ENCODE measurements around the gene PSMD1.

The PSMD1 gene

DNA sequence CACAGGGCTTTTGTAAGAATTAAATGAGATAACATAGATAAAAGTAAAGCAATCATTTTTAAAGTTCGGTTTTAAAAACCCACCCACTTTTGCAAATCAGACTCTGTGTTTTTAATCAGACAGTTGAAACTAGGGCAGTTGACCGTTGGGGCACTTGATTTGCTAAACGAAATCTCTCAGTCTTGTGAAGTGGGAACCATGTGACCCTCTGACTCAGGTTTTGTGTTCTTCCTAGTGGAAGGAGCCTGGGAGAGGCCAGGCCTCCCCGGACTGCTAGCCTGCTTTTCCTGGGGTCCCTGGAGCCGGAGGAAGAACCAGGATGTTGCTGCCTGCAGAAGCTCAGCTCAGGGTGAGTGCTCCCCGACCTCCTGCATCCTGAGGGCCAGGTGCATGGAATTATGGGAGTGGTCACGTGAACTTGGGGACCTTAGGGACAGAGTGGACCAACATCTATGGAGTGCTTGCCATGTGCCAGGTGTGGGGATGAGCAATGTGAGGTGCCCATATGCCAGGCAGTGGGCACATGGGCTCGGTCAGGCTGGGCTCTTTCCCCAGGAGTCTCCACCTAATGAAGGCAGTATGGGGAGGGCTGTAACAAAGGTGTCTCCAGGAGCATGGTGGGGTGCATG lies 15.5 kb upstream of the PSMD1 start:
- no peaks in the 10 kb centered on the region for H3K36me3 ChIP-seq (ENCODE audit: insufficient read depth, low read length)
- H3K27ac ChIP-seq (ENCODE audit: low read length), result no peak overlapping the region
- no peak for ATAC-seq (ENCODE audit: insufficient read depth, low read depth)
- H3K4me3 ChIP-seq (ENCODE audit: low read depth in 1 of 2, low read length in 2 of 2), result no peak overlapping the region
- H4K20me1 ChIP-seq (ENCODE audit: insufficient read depth, low read length), result no peaks in the 10 kb centered on the region
- no peaks in the 10 kb centered on the region for H3K4me1 ChIP-seq (ENCODE audit: insufficient read depth, low read length)
- no peak for DNase-seq
- no peaks in the 10 kb centered on the region for H3K79me2 ChIP-seq (ENCODE audit: insufficient read depth, low read length)
- no peaks in the 10 kb centered on the region for H3K9me3 ChIP-seq (ENCODE audit: insufficient read depth, low read length, severe bottlenecking)
- no peak overlapping the region for H3K9ac ChIP-seq (ENCODE audit: low read depth, low read length)
- TF ChIP-seq, protein P1, sequence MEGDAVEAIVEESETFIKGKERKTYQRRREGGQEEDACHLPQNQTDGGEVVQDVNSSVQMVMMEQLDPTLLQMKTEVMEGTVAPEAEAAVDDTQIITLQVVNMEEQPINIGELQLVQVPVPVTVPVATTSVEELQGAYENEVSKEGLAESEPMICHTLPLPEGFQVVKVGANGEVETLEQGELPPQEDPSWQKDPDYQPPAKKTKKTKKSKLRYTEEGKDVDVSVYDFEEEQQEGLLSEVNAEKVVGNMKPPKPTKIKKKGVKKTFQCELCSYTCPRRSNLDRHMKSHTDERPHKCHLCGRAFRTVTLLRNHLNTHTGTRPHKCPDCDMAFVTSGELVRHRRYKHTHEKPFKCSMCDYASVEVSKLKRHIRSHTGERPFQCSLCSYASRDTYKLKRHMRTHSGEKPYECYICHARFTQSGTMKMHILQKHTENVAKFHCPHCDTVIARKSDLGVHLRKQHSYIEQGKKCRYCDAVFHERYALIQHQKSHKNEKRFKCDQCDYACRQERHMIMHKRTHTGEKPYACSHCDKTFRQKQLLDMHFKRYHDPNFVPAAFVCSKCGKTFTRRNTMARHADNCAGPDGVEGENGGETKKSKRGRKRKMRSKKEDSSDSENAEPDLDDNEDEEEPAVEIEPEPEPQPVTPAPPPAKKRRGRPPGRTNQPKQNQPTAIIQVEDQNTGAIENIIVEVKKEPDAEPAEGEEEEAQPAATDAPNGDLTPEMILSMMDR (IDR thresholded peaks at IDR 0.05; ENCODE audit: borderline replicate concordance, extremely low read depth, low read length, poor library complexity, severe bottlenecking), result no peak
- no peak overlapping the region for H3K4me2 ChIP-seq (ENCODE audit: insufficient read depth, low read length)
- H2AFZ ChIP-seq (ENCODE audit: low read depth, low read length), result no peak overlapping the region
- peaks cover 12% of the 10 kb centered on the region for H3K27me3 ChIP-seq (ENCODE audit: insufficient read depth, low read length, poor library complexity)

DNA sequence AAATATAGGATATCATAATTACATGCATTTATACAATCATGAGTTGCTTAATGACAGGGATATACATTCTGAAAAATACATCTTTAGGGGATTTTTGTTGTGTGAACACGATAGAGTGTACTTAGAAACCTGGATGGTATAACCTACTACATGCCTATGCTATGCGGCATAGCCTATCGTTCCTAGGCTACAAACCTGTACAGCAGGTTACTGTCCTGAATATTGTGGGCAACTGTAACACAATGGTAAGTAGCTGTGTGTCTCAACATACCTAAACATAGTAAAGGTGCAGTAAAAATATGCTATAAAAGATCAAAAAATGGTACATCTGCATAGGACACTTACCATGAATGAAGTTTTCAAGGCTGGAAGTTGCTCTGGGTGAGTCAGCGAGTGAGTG lies 12.9 kb upstream of the PSMD1 start:
- Histone ChIP-seq H3K4me3 (ENCODE audit: low read depth in 1 of 2, low read length in 2 of 2) (no peak overlapping the region), H3K27me3 (ENCODE audit: insufficient read depth, low read length, poor library complexity) (peaks cover 33% of the 10 kb centered on the region), H3K9ac (ENCODE audit: low read depth, low read length) (no peak overlapping the region), H4K20me1 (ENCODE audit: insufficient read depth, low read length) (no peaks in the 10 kb centered on the region), H3K4me2 (ENCODE audit: insufficient read depth, low read length) (no peak overlapping the region), H3K9me3 (ENCODE audit: insufficient read depth, low read length, severe bottlenecking) (no peaks in the 10 kb centered on the region), H3K4me1 (ENCODE audit: insufficient read depth, low read length) (no peaks in the 10 kb centered on the region), H3K27ac (ENCODE audit: low read length) (no peak overlapping the region), H2AFZ (ENCODE audit: low read depth, low read length) (no peak overlapping the region), H3K36me3 (ENCODE audit: insufficient read depth, low read length) (no peaks in the 10 kb centered on the region), H3K79me2 (ENCODE audit: insufficient read depth, low read length) (no peaks in the 10 kb centered on the region)
- DNase-seq, result no peak
- TF ChIP-seq EZH2 (IDR thresholded peaks at IDR 0.05; ENCODE audit: borderline replicate concordance, low read depth, low read length, severe bottlenecking), result no peak
- TF ChIP-seq, protein P1 (IDR thresholded peaks at IDR 0.05; ENCODE audit: borderline replicate concordance, extremely low read depth, low read length, poor library complexity, severe bottlenecking), result no peak
- no peak for ATAC-seq (ENCODE audit: insufficient read depth, low read depth)

- H3K4me2 ChIP-seq (ENCODE audit: insufficient read depth, low read length), result no peak overlapping the region
- peaks cover 36% of the 10 kb centered on the region for H3K27me3 ChIP-seq (ENCODE audit: insufficient read depth, low read length, poor library complexity)
- DNase-seq, result no peak
- H2AFZ ChIP-seq (ENCODE audit: low read depth, low read length), result no peak overlapping the region
- H3K36me3 ChIP-seq (ENCODE audit: insufficient read depth, low read length), result no peaks in the 10 kb centered on the region
- no peak overlapping the region for H3K9ac ChIP-seq (ENCODE audit: low read depth, low read length)
- H3K4me3 ChIP-seq (ENCODE audit: low read depth in 1 of 2, low read length in 2 of 2), result no peak overlapping the region
- ATAC-seq (ENCODE audit: insufficient read depth, low read depth), result no peak
- H3K27ac ChIP-seq (ENCODE audit: low read length), result no peak overlapping the region
- H3K79me2 ChIP-seq (ENCODE audit: insufficient read depth, low read length), result no peaks in the 10 kb centered on the region
- no peak for TF ChIP-seq EZH2 (IDR thresholded peaks at IDR 0.05; ENCODE audit: borderline replicate concordance, low read depth, low read length, severe bottlenecking)
- TF ChIP-seq, protein P1 (IDR thresholded peaks at IDR 0.05; ENCODE audit: borderline replicate concordance, extremely low read depth, low read length, poor library complexity, severe bottlenecking), result no peak
- H3K4me1 ChIP-seq (ENCODE audit: insufficient read depth, low read length), result peaks cover 2% of the 10 kb centered on the region; the same call in 1 of the 2 replicates
- no peaks in the 10 kb centered on the region for H4K20me1 ChIP-seq (ENCODE audit: insufficient read depth, low read length)
- no peaks in the 10 kb centered on the region for H3K9me3 ChIP-seq (ENCODE audit: insufficient read depth, low read length, severe bottlenecking)
Observed at GRCh38 chr2:231046916-231047273, 9.8 kb upstream of the PSMD1 start.

Data from DND-41 (cell line).